Inferior parietal cortex (tissue), 1 donor: ENCODE measurements around the gene MIER2.
"Not testable (repeated sequence)": the region's sequence is repeated elsewhere in the genome, so short reads cannot be mapped to it uniquely, and the experiment has no call there.

ENCODE experiments used
- DNase-seq: peaks from one replicate; pipeline ENCODE4 v3.0.0-alpha.2; 2016; ENCODE audit errors: extremely low spot score

MIER2 gene

GRCh38 chr19:362154-362553, 17.6 kb upstream of the MIER2 start:
- DNase-seq: no peak

GRCh38 chr19:359653-359925, 15.0 kb upstream of the MIER2 start:
- DNase-seq: no peak

DNA sequence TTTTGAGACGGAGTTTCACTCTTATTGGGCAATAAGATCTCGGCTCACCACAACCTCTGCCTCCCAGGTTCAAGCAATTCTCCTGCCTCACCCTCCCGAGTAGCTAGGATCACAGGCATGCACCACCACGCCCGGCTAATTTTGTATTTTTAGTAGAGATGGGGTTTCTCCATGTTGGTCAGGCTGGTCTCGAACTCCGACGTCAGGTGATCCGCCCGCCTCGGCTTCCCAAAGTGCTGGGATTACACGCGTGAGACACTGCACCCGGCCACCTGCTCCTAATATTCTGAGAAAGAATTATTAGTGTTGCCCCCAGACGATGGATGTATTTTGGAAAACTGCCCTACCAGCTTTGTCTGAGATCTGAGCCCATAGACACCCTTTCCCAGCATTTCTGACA, 10.9 kb upstream of the MIER2 start:
- DNase-seq: not testable (repeated sequence)

DNA sequence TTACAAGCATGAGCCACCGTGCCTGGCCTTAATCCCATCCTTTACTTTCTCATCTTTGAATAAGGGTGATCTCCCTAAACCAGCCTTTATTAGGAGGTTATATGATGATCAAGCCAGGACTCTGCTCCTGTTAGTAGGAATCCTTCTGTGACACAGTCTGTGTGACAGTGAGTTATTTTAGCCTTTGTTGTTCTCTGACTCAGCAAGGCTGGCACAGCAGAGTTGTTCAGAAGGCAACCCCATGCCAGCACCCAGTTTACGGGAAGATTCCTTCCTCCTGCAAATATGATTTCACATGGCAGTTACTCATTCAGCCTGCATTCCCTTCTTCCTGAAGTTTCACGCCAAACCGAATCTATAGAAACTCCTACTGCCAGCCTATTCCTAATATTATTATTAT, 10.5 kb upstream of the MIER2 start:
- no peak for DNase-seq

DNA sequence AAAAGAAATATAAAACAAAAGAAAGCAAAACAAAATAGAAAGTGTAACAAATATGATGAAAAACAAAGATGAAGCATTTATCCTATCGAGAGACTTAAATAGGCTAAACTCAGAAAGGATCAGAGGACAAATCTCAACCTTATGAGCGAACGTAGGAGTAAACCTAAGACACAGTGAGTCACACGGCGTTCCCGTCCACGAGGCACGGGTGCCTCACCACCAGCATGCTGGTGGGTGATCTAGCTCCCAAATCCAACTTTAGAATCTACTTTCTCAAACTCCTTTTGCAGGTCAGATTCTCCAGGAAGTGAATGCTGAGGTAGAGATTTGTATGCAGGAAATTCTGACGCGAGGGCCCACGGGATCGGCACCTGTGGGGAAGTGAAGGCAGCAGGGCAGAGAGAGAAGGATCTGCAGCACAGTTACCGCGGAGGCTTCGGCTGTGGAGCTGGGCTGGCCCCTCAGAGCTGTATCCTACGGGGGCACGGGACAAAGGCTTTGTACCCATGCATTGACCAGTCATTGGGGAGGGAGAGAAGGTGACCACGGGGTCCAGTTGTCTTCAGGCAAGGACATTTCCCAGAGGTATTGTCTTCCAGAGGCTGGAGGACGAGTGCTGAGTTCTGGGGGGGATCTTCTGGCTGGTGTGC, 7.5 kb upstream of the MIER2 start:
- DNase-seq: no peak

DNA sequence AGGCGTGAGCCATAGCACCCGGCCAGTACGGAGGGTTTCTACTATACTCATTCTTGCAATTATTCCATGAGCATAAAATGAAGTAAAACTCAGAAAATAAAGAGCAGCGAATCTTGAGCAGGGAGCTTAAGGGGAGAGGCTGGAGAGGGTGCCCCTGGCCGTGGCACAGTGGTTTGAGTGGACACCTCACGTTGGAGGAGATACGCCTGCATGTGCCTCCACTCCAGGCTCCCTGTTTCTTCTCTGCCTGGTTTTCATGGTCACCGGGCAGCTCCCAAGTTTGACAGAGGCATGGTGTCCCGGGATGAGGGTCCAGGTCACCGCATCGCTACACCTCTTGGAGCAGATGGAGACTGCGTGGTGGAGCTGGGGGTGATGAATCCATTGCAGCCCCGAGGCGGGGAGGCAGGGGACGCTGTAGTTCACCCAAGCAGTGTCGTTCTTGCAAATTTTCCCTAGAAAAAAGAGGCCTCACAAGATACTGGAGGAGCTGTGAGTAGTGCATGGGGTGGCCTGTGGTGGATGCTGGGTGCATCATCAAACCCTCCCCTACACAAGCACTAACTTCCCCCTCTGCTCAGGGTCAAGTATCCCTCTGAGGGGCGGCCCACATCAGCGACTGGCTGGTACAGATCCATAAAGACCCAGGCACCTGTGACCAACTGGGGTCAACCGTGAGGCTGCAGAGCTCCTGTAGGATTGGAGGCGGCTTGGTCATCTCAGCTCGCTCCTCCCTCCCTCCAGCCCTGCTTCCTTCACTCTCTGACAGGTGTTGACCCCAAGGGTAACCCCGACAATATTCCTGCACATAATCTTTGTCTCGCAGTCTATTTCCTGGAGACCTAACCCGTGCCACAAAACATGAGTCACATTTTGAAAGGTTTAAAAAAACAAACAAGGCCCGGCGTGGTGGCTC, 3.6 kb upstream of the MIER2 start:
- no peak for DNase-seq

DNA sequence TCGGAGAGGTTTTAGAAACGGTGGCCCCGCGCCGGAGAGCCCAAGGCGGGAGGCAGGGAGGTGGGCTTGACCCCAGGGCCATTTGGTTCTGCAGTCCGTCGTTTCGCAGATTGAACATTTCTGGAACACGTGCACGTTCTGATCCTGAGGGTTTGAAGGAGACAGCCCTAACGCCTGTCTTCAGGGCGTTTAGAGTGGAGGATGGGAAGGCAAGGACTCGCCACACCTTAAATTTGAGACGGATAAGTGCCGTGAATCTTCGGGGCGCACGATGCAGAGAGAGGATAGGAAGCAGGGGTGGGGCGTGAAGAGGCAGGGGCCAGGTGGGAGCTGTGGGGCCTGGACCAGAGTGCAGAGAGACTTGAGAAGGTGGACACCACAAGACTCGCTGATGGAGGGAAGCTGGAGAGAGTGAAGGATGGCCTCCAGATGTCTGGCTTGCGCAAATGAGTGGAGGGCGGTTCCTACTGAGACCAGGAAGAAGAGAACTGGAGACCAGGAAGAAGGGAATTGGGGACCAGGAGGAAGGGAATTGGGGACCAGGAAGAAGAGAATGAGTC, 804 bp upstream of the MIER2 start:
- DNase-seq: no peak

DNA sequence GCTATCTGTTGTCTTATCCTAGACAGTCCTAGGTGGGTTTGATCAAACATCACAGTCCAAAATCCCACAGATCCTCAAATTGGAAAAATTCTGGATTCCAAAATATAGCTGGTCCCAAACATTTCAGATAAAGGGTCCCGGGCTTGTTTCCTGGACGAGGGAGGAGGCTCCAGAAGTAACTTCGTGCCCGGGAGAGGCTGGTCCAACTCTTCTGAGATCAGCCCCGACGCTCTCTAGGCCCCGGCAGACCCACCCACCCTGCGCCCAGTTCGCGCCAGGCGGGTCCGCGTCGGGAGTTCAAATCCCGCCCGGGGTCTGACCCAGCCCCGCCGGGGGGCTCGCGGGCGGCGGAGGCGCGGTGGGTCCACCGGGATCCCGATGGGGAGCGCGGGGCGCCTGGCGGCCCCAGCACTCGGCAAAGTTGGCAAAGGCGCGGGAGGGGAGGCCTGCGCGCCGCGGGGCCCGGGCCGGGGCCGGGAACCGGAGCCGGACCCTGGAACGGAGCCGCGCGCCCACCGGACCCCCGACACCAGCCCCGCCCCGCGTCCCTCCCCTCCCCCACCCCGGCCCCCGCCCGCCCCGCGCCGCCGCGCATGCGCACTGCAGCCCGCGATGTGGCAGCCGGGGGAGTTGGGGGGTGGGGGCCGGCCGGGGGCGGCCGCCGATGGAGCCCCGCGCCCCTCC, 513 bp downstream of the MIER2 start:
- no peak for DNase-seq

DNA sequence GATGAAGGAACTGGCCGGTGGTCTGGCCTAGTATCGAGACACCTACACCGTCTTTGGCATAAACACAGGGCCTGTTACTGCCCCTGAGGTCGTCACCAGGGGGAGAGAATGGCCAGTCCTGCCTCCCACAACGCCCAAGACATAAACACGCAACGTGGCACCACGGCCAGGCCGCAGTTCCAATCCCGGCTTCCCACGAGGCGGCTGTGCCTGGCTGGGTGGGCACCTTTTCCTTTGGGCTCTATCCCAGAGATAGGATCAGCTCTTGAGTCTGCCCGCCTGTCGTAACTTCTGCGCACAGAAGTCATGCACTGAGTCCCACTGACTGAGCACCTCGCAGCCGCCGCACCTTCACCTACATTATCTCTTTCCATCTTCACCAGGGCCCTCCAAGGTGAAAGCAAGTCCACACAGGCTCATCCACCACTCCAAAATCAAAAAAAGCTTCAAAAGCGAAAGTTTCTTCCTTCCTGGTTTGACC, 1.1 kb downstream of the MIER2 start:
- no peak for DNase-seq

GRCh38 chr19:342801-343421, 1.7 kb downstream of the MIER2 start:
- no peak for DNase-seq

DNA sequence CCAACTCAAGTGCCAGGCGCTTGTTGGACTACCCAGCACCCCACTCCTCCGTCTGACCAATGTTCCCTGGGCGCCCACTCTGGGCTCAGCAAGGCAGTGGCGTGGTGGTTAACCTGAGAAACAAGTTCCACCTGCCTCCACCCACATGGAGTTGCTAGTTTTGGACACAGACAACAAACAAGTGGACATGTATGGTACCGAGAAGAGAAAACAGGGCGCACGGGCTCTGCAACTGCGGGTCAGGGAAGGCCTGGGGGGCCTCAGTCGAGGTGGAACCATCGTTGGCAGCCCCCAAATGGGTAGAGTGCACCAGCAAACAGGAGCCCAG, 2.5 kb downstream of the MIER2 start:
- no peak for DNase-seq

DNA sequence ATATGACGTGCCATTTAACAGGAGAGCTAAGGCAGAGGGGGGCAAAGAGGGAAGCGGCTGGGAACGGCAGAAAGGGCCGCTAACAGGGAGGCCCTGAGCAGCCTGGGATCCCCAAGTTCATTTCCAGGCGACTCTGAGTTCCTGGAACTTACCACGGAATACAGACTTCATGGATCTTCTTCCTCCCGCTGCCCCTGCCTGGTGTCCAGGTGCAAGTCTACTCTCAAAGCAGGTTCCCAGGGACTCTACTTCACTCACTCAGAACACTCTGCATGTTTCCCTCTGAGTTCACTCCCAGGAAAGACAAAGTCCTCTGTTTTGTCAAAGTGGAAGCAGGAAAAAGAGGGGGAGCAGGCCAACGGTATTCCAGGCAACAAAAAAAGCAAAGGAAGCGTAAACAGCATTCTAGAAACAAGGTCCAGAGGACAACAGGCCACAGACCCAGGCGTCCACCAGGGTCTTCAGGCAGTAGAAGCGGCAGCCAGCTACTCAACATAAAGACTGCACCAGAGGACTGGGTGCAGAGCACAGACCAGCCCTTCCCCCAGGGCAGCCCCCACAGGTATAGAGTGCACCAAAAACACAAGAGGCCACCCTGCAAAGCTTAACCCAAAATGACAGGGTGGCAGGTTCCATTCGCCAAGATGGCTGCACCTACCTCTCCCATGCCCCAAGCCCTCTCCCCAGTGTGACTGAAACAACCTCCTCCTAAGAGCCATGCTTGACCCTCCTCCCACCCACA, 3.0 kb downstream of the MIER2 start:
- DNase-seq: no peak

DNA sequence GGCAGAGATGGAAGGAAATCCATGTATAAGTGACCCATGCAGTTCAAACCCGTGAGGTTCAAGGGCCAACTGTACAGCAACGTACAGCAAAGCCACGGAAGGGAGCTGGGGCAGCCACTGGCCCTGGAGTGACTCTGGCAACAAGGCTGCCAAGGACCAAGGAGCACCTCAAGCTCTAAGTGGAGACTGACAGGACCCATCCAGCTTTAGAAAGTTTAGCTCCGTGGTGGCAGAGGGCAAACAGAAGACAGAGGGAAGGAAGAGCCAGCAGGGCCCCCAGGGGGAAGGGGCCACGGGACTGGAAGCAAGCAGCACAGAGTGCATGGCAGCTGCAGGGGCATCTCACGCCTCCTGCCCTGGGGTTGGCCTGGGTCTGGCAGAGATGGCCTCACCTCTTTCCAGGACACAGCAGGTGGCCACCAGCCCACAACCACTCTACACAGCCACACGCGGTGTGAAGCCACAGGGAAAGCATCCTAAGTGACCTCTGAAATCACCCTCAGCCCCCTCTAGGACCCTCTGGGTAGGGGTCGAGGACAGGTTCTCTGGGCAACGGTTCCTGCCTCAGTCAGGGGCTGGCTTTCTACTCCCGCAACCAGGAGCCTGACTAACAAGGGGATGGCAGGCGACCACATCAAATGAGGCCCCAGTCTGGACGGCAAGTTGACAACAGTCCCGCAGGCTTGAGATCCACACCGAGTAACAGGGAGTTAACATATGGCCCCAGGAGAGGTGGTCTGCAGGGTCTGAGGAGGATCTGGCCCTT, 3.8 kb downstream of the MIER2 start:
- no peak for DNase-seq

- DNase-seq: no peak
These were observed 5.2 kb downstream of the MIER2 start for GRCh38 chr19:339262-339887.

DNA sequence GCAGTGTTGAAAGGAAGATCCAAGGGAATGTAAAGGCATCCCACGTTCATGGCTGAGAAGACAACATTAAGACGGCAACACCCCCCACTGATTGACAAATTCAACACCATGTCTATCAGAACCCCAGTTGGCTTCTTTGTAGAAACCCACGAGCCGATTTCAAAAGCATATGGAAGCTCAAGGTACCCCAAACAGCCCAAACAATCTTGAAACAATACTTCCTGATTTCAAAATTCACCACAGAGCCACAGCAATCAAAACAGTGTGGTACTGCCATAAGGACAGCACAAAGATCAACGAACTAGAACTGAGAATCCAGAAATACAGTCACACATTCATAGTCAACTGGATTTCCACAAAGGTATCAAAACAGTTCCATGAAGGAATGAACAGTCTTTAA, 6.2 kb downstream of the MIER2 start:
- DNase-seq: no peak

DNA sequence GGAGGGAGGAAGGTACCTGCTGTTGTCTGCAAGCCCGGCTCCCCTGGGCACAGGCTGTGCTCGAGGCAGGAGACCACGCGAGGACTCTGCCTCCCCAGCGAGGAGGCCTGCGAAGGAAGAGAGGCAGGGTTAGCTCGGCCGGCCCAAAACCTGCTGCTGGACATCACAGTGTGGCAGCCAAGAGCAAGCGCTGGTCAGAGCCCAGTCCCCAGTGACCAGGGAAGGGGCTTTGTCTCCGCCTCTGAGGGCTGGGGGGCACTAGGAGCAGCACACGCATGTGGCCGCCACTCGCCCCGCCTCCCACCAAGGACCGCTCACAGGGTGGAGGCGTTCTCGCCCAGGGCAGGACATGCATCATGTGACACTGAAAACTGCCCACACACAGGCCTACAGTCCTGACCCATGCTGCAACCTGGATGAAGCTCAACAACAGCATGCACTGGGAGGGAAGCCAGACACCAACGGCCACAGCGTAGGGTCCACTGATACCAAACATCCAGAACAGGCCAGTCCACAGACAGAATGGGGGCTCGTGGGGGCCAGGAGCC, 8.5 kb downstream of the MIER2 start:
- DNase-seq: no peak

DNA sequence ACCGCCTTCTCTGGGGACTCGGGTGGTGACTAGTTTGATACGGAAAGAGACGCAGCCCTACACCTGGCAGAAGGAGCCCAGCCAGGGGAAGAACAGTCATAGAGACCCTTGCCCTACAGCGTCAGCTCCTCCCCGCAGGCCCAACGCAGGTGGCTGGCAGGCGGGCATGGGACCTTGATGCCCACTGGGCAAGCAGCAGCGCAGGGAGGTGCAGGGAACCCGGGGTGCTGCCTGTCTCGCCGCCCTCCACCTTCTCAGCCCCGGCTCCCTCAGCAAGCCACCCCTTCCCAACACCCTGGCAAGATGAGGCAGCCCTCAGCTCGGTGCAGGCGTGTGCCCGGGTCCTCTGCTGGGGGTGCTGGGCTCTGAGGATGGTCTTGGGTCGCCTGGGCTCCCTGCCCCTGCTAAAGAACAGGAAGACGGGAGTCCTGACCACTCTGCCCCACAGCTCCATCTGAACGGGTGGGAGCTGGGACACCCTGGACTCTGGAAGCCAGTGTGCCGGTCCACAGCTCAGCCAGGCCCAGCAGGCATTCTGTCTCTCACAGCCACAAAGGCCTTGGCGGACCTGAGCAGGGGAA, 9.0 kb downstream of the MIER2 start:
- DNase-seq: no peak

GRCh38 chr19:335072-335471, 9.5 kb downstream of the MIER2 start:
- DNase-seq: no peak

DNA sequence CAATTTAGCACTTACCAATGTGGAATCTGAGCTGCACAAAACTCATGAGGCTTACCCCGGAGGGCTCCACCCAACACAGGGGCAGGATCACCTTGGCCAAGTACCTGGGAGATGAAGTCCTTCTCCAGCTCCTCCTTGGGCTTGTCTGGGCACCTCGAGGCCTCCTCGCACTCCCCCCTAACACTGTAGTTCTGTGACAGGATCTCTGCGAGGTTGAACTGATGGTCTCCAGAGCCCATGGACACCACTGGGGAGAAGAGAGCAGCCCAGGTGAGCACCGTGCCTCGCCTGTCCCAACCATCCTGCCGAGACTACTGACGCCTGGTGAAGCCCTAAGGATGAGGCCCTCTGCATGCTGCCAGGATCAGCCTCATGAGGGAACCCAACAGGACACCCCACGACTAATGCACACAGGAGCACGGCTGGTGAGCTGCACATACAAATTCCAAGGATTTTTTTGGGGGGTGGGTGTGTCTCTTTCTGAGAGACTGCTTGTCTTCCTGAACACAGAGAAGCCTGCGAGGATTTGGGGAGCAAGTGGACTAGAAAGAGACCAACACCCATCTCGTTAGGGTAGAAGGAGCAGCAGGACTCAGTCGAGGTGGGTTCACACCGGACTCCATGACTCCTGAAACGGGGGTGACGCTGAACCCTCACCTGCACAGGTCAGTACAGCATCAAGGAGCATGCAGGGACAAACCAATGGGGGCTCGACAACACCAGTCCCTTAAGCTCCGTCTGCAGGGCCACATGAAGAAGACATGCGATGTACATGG, 10.1 kb downstream of the MIER2 start:
- DNase-seq: no peak
